ENCODE results near the gene P4HA2.

The P4HA2 gene

GRCh38 chr5:132215329-132215728 is 12.3 kb downstream of the P4HA2 start:
- Histone ChIP-seq H3K27ac (ENCODE audit: insufficient read depth in 1 of 2, low read depth in 1 of 2, low read length in 2 of 2, poor library complexity in 1 of 2, severe bottlenecking in 2 of 2) (no peak overlapping the region), H3K4me1 (ENCODE audit: control extremely low read depth in 1 of 4, control insufficient read depth in 4 of 4, insufficient read depth in 4 of 4, low read length in 3 of 4) (no peaks in the 10 kb centered on the region), H3K36me3 (ENCODE audit: control insufficient read depth in 4 of 4, insufficient read depth in 4 of 4, low read length in 3 of 4) (no peaks in the 10 kb centered on the region), H3K27me3 (replicated peaks in 2 of 5; ENCODE audit: control insufficient read depth in 4 of 5, insufficient read depth in 5 of 5, low read length in 4 of 5) (peaks cover 0 to 2% (median 0%) of the 10 kb centered on the region in 5 experiments), H3K4me3 (ENCODE audit: control insufficient read depth in 1 of 7, extremely low read depth in 1 of 7, insufficient read depth in 4 of 7, low read depth in 2 of 7, low read length in 6 of 7) (no peak overlapping the region), H3K9me3 (ENCODE audit: control extremely low read depth in 1 of 5, control insufficient read depth in 4 of 5, insufficient read depth in 2 of 5, low read depth in 1 of 5, low read length in 4 of 5) (no peaks in the 10 kb centered on the region)
- WGBS (ENCODE audit: insufficient coverage): 100% methylated on average over 2 of the region's 5 CpGs
- ChIA-PET POLR2A (no interaction called here), CTCF (interaction anchor here (0.6 to 1.9 kb wide), 5 partner anchors 9 to 60 kb away, joined by 3 to 6 read pairs (median 3); no protein-coding TSS in a partner anchor)
- DNase-seq: no peak

DNA sequence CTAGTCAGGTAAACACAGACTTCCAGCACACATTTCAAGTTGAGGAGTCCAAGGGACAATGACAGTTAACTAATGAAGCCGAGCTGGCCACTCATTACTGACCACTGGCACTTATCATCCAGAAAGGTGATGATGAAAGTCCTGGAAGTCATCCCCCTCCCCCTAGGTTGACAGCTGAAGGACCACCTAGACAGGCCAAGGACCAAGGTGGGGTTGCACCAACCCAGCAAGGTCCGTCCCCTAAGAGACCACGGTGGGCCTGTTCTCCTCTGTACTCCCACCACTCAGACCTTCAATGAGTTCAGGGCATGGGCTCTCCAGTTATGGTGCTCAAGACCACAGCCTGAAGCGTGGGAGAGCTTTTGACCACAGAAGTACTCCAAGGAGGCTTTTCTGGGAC is 13.2 kb downstream of the P4HA2 start:
- POLR2A ChIA-PET: no interaction called here
- no peak for DNase-seq
- no peaks in the 10 kb centered on the region for H3K36me3 ChIP-seq (ENCODE audit: control insufficient read depth in 4 of 4, insufficient read depth in 4 of 4, low read length in 3 of 4)
- CTCF ChIA-PET: interaction anchor here (0.6 to 1.6 kb wide), 3 partner anchors 10 to 461 kb away, joined by 3 to 6 read pairs (median 3); no protein-coding TSS in a partner anchor
- no peaks in the 10 kb centered on the region for H3K4me1 ChIP-seq (ENCODE audit: control extremely low read depth in 1 of 4, control insufficient read depth in 4 of 4, insufficient read depth in 4 of 4, low read length in 3 of 4)
- H3K27me3 ChIP-seq (replicated peaks in 2 of 5; ENCODE audit: control insufficient read depth in 4 of 5, insufficient read depth in 5 of 5, low read length in 4 of 5): peaks cover 0 to 2% (median 0%) of the 10 kb centered on the region in 5 experiments
- 89% methylated on average over 1 of the region's 4 CpGs for WGBS (ENCODE audit: insufficient coverage)
- H3K27ac ChIP-seq (ENCODE audit: insufficient read depth in 1 of 2, low read depth in 1 of 2, low read length in 2 of 2, poor library complexity in 1 of 2, severe bottlenecking in 2 of 2): no peak overlapping the region
- no peaks in the 10 kb centered on the region for H3K9me3 ChIP-seq (ENCODE audit: control extremely low read depth in 1 of 5, control insufficient read depth in 4 of 5, insufficient read depth in 2 of 5, low read depth in 1 of 5, low read length in 4 of 5)
- no peak overlapping the region for H3K4me3 ChIP-seq (ENCODE audit: control insufficient read depth in 1 of 7, extremely low read depth in 1 of 7, insufficient read depth in 4 of 7, low read depth in 2 of 7, low read length in 6 of 7)

DNA sequence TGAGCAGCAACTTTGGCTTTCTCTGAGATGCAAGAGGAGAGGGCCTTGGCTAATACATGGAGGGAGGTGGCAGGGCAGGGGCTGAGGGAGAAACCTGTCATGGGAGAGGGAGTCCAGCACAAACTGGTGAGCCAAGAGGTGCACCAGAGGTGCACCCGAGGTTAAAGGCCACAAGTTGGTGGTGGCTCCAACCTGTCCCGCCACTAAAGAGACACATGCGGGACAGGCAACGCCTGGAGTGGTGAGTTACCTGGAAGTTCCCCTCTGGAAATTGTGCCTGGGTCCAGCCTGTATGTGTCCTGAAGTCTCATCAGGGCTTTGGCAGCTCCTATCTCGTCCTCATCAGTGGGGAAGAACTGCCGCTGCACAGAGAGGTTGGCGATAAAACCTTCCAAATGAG is 14.0 kb downstream of the P4HA2 start:
- no peaks in the 10 kb centered on the region for H3K36me3 ChIP-seq (ENCODE audit: control insufficient read depth in 4 of 4, insufficient read depth in 4 of 4, low read length in 3 of 4)
- ChIA-PET CTCF (no interaction called here), POLR2A (no interaction called here)
- no peaks in the 10 kb centered on the region for H3K9me3 ChIP-seq (ENCODE audit: control extremely low read depth in 1 of 5, control insufficient read depth in 4 of 5, insufficient read depth in 2 of 5, low read depth in 1 of 5, low read length in 4 of 5)
- no peak overlapping the region for H3K4me3 ChIP-seq (ENCODE audit: control insufficient read depth in 1 of 7, extremely low read depth in 1 of 7, insufficient read depth in 4 of 7, low read depth in 2 of 7, low read length in 6 of 7)
- no peaks in the 10 kb centered on the region for H3K27me3 ChIP-seq (replicated peaks in 2 of 5; ENCODE audit: control insufficient read depth in 4 of 5, insufficient read depth in 5 of 5, low read length in 4 of 5)
- peaks cover under 1 to 8% (median 8%) of the 10 kb centered on the region in 4 experiments for H3K4me1 ChIP-seq (ENCODE audit: control extremely low read depth in 1 of 4, control insufficient read depth in 4 of 4, insufficient read depth in 4 of 4, low read length in 3 of 4)
- no peak overlapping the region for H3K27ac ChIP-seq (ENCODE audit: insufficient read depth in 1 of 2, low read depth in 1 of 2, low read length in 2 of 2, poor library complexity in 1 of 2, severe bottlenecking in 2 of 2)
- no peak for DNase-seq
- WGBS (ENCODE audit: insufficient coverage): 100% methylated on average over 7 of the region's 7 CpGs

DNA sequence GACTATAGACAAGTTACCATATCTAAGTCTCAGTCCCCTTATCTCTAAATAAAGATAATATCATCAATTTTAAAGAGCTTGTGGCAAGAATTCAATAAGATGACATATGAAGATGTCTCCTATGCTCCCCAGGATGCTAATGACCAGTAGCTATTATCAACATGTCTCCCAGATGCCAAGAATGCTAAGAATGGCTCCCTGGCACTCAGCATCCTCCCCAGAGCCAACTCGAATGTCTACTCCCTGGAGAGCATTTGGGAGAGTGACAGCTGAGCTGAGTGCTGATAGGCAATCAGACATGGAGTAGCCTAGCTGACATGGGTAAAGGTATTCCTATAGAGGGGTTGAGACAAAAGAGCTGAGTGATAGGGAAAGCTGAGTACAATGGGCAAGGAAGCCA is 15.9 kb downstream of the P4HA2 start:
- H3K9me3 ChIP-seq (ENCODE audit: control extremely low read depth in 1 of 5, control insufficient read depth in 4 of 5, insufficient read depth in 2 of 5, low read depth in 1 of 5, low read length in 4 of 5): no peaks in the 10 kb centered on the region
- no peak for DNase-seq
- no peaks in the 10 kb centered on the region for H3K36me3 ChIP-seq (ENCODE audit: control insufficient read depth in 4 of 4, insufficient read depth in 4 of 4, low read length in 3 of 4)
- H3K27ac ChIP-seq (ENCODE audit: insufficient read depth in 1 of 2, low read depth in 1 of 2, low read length in 2 of 2, poor library complexity in 1 of 2, severe bottlenecking in 2 of 2): no peak overlapping the region
- H3K4me1 ChIP-seq (ENCODE audit: control extremely low read depth in 1 of 4, control insufficient read depth in 4 of 4, insufficient read depth in 4 of 4, low read length in 3 of 4): peaks cover 4 to 15% (median 14%) of the 10 kb centered on the region in 4 experiments
- 100% methylated on average over 1 of the region's 1 CpG for WGBS (ENCODE audit: insufficient coverage)
- CTCF ChIA-PET: interaction anchor here (0.6 to 1.6 kb wide), 6 partner anchors 10 to 125 kb away, joined by 3 to 8 read pairs (median 3); partner anchors contain the start of gene P4HA2
- no peaks in the 10 kb centered on the region for H3K27me3 ChIP-seq (replicated peaks in 2 of 5; ENCODE audit: control insufficient read depth in 4 of 5, insufficient read depth in 5 of 5, low read length in 4 of 5)
- POLR2A ChIA-PET: no interaction called here
- H3K4me3 ChIP-seq (ENCODE audit: control insufficient read depth in 1 of 7, extremely low read depth in 1 of 7, insufficient read depth in 4 of 7, low read depth in 2 of 7, low read length in 6 of 7): no peak overlapping the region

- Histone ChIP-seq H3K27me3 (replicated peaks in 2 of 5; ENCODE audit: control insufficient read depth in 4 of 5, insufficient read depth in 5 of 5, low read length in 4 of 5) (no peaks in the 10 kb centered on the region), H3K27ac (ENCODE audit: insufficient read depth in 1 of 2, low read depth in 1 of 2, low read length in 2 of 2, poor library complexity in 1 of 2, severe bottlenecking in 2 of 2) (no peak overlapping the region), H3K4me1 (ENCODE audit: control extremely low read depth in 1 of 4, control insufficient read depth in 4 of 4, insufficient read depth in 4 of 4, low read length in 3 of 4) (peaks cover 4 to 15% (median 14%) of the 10 kb centered on the region in 4 experiments), H3K4me3 (ENCODE audit: control insufficient read depth in 1 of 7, extremely low read depth in 1 of 7, insufficient read depth in 4 of 7, low read depth in 2 of 7, low read length in 6 of 7) (no peak overlapping the region), H3K36me3 (ENCODE audit: control insufficient read depth in 4 of 4, insufficient read depth in 4 of 4, low read length in 3 of 4) (no peaks in the 10 kb centered on the region), H3K9me3 (ENCODE audit: control extremely low read depth in 1 of 5, control insufficient read depth in 4 of 5, insufficient read depth in 2 of 5, low read depth in 1 of 5, low read length in 4 of 5) (no peaks in the 10 kb centered on the region)
- ChIA-PET CTCF (interaction anchor here (0.9 to 1.6 kb wide), 4 partner anchors 9 to 28 kb away, joined by 3 to 8 read pairs (median 3); no protein-coding TSS in a partner anchor), POLR2A (no interaction called here)
- no peak for DNase-seq
- WGBS (ENCODE audit: insufficient coverage): 88% methylated on average over 1 of the region's 1 CpG
These were observed 16.7 kb downstream of the P4HA2 start for GRCh38 chr5:132210944-132211343.

GRCh38 chr5:132209901-132210545 is 17.6 kb downstream of the P4HA2 start:
- Histone ChIP-seq H3K27ac (ENCODE audit: insufficient read depth in 1 of 2, low read depth in 1 of 2, low read length in 2 of 2, poor library complexity in 1 of 2, severe bottlenecking in 2 of 2) (no peak overlapping the region), H3K36me3 (ENCODE audit: control insufficient read depth in 4 of 4, insufficient read depth in 4 of 4, low read length in 3 of 4) (no peaks in the 10 kb centered on the region), H3K9me3 (ENCODE audit: control extremely low read depth in 1 of 5, control insufficient read depth in 4 of 5, insufficient read depth in 2 of 5, low read depth in 1 of 5, low read length in 4 of 5) (no peaks in the 10 kb centered on the region), H3K4me3 (ENCODE audit: control insufficient read depth in 1 of 7, extremely low read depth in 1 of 7, insufficient read depth in 4 of 7, low read depth in 2 of 7, low read length in 6 of 7) (no peak overlapping the region), H3K27me3 (replicated peaks in 2 of 5; ENCODE audit: control insufficient read depth in 4 of 5, insufficient read depth in 5 of 5, low read length in 4 of 5) (no peaks in the 10 kb centered on the region), H3K4me1 (ENCODE audit: control extremely low read depth in 1 of 4, control insufficient read depth in 4 of 4, insufficient read depth in 4 of 4, low read length in 3 of 4) (peaks cover 4 to 15% (median 14%) of the 10 kb centered on the region in 4 experiments)
- ChIA-PET CTCF (interaction anchor here (0.6 to 1.1 kb wide), 4 partner anchors 20 to 520 kb away, joined by 3 to 4 read pairs (median 3); no protein-coding TSS in a partner anchor), POLR2A (no interaction called here)
- WGBS (ENCODE audit: insufficient coverage): 98% methylated on average over 11 of the region's 11 CpGs
- DNase-seq: no peak

DNA sequence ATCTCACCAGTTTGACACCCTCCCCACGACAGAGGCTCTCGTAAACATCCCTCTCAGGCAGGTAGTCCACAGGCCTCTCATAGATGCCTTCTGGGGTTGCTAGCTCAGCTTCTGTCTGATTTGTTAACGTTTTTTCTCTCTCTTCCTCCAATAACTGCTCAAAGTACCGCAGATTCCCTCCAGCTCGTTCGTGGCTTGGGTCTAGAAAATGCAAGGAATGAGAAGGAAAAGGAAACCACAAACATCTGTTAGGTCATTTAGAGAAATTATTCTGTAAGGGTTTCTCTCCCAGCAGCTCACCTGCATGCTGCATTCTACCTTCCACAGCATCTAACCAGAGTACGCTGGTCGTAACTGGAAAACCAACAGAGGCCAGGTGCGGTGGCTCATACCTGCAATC is 18.5 kb downstream of the P4HA2 start:
- peak in 2 of 3 donors; percentile 40 to 45 for DNase-seq
- no peak overlapping the region for H3K4me3 ChIP-seq (ENCODE audit: control insufficient read depth in 1 of 7, extremely low read depth in 1 of 7, insufficient read depth in 4 of 7, low read depth in 2 of 7, low read length in 6 of 7)
- H3K4me1 ChIP-seq (ENCODE audit: control extremely low read depth in 1 of 4, control insufficient read depth in 4 of 4, insufficient read depth in 4 of 4, low read length in 3 of 4): peaks cover 4 to 15% (median 14%) of the 10 kb centered on the region in 4 experiments
- no peaks in the 10 kb centered on the region for H3K36me3 ChIP-seq (ENCODE audit: control insufficient read depth in 4 of 4, insufficient read depth in 4 of 4, low read length in 3 of 4)
- H3K27ac ChIP-seq (ENCODE audit: insufficient read depth in 1 of 2, low read depth in 1 of 2, low read length in 2 of 2, poor library complexity in 1 of 2, severe bottlenecking in 2 of 2): no peak overlapping the region
- ChIA-PET POLR2A (no interaction called here), CTCF (interaction anchor here (1.1 to 1.4 kb wide), 2 partner anchors 28 to 32 kb away, joined by 3 to 4 read pairs; no protein-coding TSS in a partner anchor)
- WGBS (ENCODE audit: insufficient coverage): 38% methylated on average over 7 of the region's 9 CpGs
- no peaks in the 10 kb centered on the region for H3K27me3 ChIP-seq (replicated peaks in 2 of 5; ENCODE audit: control insufficient read depth in 4 of 5, insufficient read depth in 5 of 5, low read length in 4 of 5)
- no peaks in the 10 kb centered on the region for H3K9me3 ChIP-seq (ENCODE audit: control extremely low read depth in 1 of 5, control insufficient read depth in 4 of 5, insufficient read depth in 2 of 5, low read depth in 1 of 5, low read length in 4 of 5)

Measured in common myeloid progenitor, CD34-positive (primary cell).